22Rv1 (cell line): ENCODE data around the gene CFAP90.

ENCODE experiments used
- H3K27ac ChIP-seq: fragments of 450-650 bp; 2 replicates; pipeline ENCODE4 v1.5.1; 2017
- ZFX ChIP-seq: fragments of 450-650 bp; IDR thresholded peaks from 2 replicates; pipeline ENCODE4 v1.6.1; 2017; ENCODE audit warnings: antibody characterized with exemption, borderline replicate concordance
- TF ChIP-seq, protein P1 (sequence below): fragments of 450-650 bp; IDR thresholded peaks from 2 replicates; pipeline ENCODE4 v1.5.1; 2017; ENCODE audit warnings: mild to moderate bottlenecking

The CFAP90 gene

DNA sequence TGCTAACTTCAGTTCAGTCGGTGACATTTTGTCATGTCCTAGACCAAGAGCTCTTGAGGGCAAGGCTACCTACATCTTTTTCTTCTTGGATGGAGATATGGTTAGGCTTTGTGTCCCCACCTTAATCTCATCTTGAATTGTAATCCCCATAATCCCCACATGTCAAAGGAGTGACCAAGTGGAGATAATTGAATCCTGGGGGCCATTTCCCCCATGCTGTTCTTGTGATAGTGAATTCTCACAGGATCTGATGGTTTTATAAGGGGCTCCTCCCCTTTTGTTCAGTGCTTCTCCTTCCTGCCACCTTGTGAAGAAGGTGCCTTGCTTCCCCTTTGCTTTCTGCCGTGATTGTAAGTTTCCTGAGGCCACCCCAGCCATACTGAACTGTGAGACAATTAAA lies 2.1 kb upstream of the CFAP90 start:
- no peak overlapping the region for H3K27ac ChIP-seq
- no peak for TF ChIP-seq ZFX
- TF ChIP-seq, protein P1, sequence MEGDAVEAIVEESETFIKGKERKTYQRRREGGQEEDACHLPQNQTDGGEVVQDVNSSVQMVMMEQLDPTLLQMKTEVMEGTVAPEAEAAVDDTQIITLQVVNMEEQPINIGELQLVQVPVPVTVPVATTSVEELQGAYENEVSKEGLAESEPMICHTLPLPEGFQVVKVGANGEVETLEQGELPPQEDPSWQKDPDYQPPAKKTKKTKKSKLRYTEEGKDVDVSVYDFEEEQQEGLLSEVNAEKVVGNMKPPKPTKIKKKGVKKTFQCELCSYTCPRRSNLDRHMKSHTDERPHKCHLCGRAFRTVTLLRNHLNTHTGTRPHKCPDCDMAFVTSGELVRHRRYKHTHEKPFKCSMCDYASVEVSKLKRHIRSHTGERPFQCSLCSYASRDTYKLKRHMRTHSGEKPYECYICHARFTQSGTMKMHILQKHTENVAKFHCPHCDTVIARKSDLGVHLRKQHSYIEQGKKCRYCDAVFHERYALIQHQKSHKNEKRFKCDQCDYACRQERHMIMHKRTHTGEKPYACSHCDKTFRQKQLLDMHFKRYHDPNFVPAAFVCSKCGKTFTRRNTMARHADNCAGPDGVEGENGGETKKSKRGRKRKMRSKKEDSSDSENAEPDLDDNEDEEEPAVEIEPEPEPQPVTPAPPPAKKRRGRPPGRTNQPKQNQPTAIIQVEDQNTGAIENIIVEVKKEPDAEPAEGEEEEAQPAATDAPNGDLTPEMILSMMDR, result no peak

DNA sequence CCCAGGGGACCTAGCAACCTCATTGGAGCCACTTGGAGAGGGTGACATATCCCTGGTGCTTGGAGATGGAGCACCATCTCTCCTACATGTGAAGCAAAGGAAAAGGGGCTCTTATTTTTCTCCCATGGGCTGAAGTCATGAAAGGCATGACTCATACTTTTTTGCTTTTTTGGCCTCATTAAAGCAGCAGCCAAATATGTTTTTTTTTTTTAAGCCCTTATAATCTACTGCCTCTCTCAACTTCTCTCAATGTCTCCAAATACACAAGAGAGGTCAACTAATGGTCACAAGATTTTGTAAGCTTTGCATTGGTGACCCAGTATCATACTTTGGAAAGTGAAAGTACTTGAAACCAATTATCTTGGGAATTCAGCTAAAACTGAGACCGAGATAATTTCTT lies 1.6 kb upstream of the CFAP90 start:
- TF ChIP-seq ZFX, result no peak
- TF ChIP-seq, protein P1, result no peak
- no peak overlapping the region for H3K27ac ChIP-seq

DNA sequence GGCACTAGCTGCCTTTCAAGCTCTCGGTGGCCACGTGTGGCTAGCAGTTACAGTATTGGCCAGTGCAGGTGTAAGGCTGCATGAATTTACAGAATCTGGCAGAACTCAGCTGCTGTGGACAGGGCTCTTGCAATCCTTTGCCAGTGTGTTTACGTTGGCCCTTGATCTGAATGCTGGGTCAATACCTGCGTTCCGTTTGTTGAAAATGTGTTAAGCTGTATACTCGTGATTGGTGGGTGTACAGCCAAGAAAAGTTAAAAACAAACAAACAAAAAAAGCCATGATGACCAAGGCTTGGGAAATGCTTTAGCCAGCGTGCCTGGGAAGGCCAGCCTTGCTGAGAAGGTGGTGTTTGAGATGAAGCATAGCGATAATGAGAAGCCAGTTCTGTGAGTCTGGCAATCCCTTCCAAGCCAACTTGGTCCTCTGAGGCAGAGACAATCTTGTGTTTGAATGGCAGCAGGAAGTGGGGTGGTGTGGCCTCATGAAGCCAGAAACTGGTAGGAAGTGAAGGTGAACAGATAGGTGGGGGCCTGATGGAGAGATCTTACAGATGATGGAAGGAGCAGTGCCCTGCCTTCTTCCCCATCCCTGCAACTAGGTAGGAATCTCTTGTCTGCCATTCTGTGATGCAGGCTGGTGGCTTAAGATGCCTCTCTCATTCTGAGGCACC lies 820 bp upstream of the CFAP90 start:
- TF ChIP-seq, protein P1, result no peak
- TF ChIP-seq ZFX, result no peak
- peak overlapping the region; percentile 61 for H3K27ac ChIP-seq

DNA sequence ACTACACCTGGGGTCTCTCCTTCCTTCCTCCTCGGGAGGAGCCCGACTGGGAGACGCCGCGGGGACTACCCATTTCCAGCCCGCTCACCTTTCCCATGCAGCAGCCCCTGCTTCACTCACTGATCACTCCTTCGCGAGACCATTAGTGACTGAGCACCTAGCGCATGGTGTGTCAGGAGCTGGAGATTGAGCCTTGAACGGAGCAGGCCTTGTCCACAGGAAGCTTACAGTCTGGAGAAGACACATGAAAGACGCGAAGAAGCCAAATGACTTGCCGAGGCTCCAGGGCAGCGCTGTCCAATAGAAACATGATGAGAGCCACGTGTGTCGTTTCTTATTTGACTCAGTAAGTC lies 283 bp upstream of the CFAP90 start:
- TF ChIP-seq ZFX, result no peak
- TF ChIP-seq, protein P1, result peak; percentile 12
- peak overlapping the region; percentile 61 for H3K27ac ChIP-seq

DNA sequence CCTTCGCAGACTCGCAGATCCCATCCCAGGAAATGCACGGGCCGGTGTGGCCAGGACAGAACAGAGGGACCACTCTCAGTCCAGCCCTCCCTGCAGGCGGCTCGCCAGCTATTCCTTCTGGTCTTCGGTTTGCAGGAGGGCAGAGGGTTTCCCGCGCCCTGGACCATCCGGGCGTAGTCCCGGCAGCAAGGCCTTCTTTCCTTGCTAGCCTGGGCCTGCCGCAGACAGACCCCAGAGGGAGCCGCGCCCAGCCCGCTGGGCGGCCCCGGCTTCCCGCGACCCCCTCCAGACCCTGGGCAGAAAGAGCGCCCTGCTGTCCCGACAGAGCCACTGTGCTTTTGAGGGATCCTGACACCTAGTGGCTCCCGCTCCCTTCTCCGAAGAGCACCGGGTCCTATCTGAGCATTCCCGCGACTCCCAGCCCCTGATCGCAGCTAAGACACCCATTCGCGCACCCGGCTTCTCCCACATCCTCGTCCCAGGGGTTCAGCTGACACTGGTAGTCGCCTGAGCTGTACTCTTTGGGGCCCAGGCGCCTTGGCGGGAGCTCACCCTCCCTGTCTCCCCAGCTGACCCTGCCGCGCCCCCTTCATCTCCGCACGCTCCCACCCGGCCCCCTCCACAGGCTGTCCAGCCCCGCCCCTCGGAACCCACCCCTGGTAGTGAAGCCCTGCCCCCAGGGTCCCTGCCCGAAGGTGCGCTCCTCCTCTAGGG lies 1.1 kb downstream of the CFAP90 start:
- H3K27ac ChIP-seq, result no peak overlapping the region
- TF ChIP-seq, protein P1, result no peak
- no peak for TF ChIP-seq ZFX

DNA sequence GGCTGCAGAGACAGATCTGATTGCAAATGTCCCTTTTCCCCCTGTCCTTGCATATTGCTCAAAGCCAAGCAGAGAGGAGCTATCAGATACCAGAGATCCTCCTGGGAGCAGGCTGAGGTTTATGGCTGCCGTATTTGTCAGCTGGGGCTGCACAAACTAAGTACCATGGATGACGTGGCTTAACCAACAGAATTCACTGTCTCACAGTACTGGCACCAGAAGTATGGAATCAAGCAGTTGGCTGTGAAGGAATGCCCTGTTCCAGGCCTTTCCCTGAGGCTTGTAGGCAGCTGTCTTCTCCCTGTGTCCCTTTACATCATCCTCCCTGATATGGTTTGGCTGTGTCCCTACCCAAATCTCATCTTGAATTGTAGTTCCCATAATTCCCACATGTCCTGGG lies 2.6 kb downstream of the CFAP90 start:
- TF ChIP-seq ZFX, result no peak
- TF ChIP-seq, protein P1, result no peak
- H3K27ac ChIP-seq, result no peak overlapping the region

DNA sequence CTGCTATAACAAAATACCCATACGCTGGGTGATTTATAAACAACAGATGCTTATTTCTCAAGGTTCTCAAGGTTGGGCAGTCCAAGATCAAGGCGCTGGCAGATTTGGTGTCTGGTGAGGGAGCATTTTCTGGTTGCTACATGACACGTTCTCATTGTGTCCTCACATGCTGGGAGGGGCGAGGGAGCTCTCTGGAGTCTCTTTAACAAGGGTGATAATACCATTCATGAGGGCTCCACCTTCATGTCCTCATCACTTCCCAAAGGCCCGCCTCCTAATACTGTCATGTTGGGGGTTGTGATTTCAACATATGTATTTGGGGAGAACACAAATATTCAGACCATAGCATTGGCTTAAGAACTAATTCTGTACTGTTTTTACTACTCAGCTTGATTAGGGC lies 4.6 kb downstream of the CFAP90 start:
- TF ChIP-seq ZFX, result no peak
- TF ChIP-seq, protein P1, result no peak
- no peak overlapping the region for H3K27ac ChIP-seq
